ENCODE results near the gene ARID1B. TPM values are rescaled to one million over a fixed set of nuclear protein-coding genes. Genes with fewer than 3 reads are reported as not detected.

ARID1B gene
- total RNA-seq, 1 experiment from 2014 or later = 24.2 TPM

GRCh38 chr6:156883497-156884252 lies 106.5 kb downstream of the ARID1B start:
- ChIA-PET CTCF (no interaction called here), POLR2A (ENCODE audit: unreplicated experiment) (no interaction called here)
- no peak overlapping the region for H3K4me3 ChIP-seq (ENCODE audit: low read length)
- no peaks in the 10 kb centered on the region for H3K36me3 ChIP-seq (ENCODE audit: low read depth, low read length)
- no peaks in the 10 kb centered on the region for H3K9me3 ChIP-seq (ENCODE audit: low read length)
- H3K9me2 ChIP-seq (replicated peaks; ENCODE audit: low read length) = no peaks in the 10 kb centered on the region
- no peak overlapping the region for H3K4me2 ChIP-seq (ENCODE audit: low read length)
- intact Hi-C loops (cut with micrococcal nuclease) = no loop called here
- peaks cover 6% of the 10 kb centered on the region for H3K4me1 ChIP-seq (ENCODE audit: insufficient read depth, low read length)
- no peaks in the 10 kb centered on the region for H3F3A ChIP-seq (ENCODE audit: low read length, unreplicated experiment)
- H3K79me2 ChIP-seq (ENCODE audit: low read length) = peaks cover 76% of the 10 kb centered on the region
- no peak overlapping the region for H3K9ac ChIP-seq (ENCODE audit: low read length)
- H2AFZ ChIP-seq (ENCODE audit: low read length) = no peak overlapping the region
- DNase-seq (no peak), ATAC-seq (peak; percentile 42; the same call in 1 of the 2 replicates)
- H4K20me1 ChIP-seq (ENCODE audit: low read length) = no peaks in the 10 kb centered on the region
- no TSS peak for BruUV-seq (replicated peaks)
- H3K27ac ChIP-seq (ENCODE audit: low read length) = no peak overlapping the region
- no peaks in the 10 kb centered on the region for H3K27me3 ChIP-seq (ENCODE audit: low read length)
- TF ChIP-seq EZH2phosphoT487 (IDR thresholded peaks at IDR 0.05; ENCODE audit: borderline replicate concordance, low read length) = no peak
- TF ChIP-seq EZH2 (IDR thresholded peaks at IDR 0.05; ENCODE audit: low read length, unreplicated experiment) = no peak
- TF ChIP-seq CTCF (conservative IDR thresholded peaks at IDR 0.05; ENCODE audit: low read depth, low read length) = no peak

GRCh38 chr6:156884306-156884705 lies 107.1 kb downstream of the ARID1B start:
- no peaks in the 10 kb centered on the region for H4K20me1 ChIP-seq (ENCODE audit: low read length)

More at GRCh38 chr6:156884306-156884705, 107.1 kb downstream of the ARID1B start:
- Histone ChIP-seq H3F3A (ENCODE audit: low read length, unreplicated experiment) (no peaks in the 10 kb centered on the region), H3K27ac (ENCODE audit: low read length) (no peak overlapping the region), H2AFZ (ENCODE audit: low read length) (no peak overlapping the region), H3K36me3 (ENCODE audit: low read depth, low read length) (no peaks in the 10 kb centered on the region), H3K9me3 (ENCODE audit: low read length) (no peaks in the 10 kb centered on the region), H3K27me3 (ENCODE audit: low read length) (no peaks in the 10 kb centered on the region), H3K4me2 (ENCODE audit: low read length) (no peak overlapping the region), H3K79me2 (ENCODE audit: low read length) (peaks cover 70% of the 10 kb centered on the region), H3K9me2 (replicated peaks; ENCODE audit: low read length) (no peaks in the 10 kb centered on the region), H3K9ac (ENCODE audit: low read length) (no peak overlapping the region), H3K4me1 (ENCODE audit: insufficient read depth, low read length) (peaks cover 6% of the 10 kb centered on the region), H3K4me3 (ENCODE audit: low read length) (no peak overlapping the region)
- no TSS peak for BruUV-seq (replicated peaks)
- no peak for ATAC-seq
- CTCF ChIA-PET = interaction anchor here (0.7 kb wide), 1 partner anchor 31 kb away, joined by 10 read pairs; no protein-coding TSS in a partner anchor
- POLR2A ChIA-PET (ENCODE audit: unreplicated experiment) = no interaction called here
- no peak for DNase-seq
- intact Hi-C loops (cut with micrococcal nuclease) = no loop called here
- TF ChIP-seq EZH2phosphoT487 (IDR thresholded peaks at IDR 0.05; ENCODE audit: borderline replicate concordance, low read length) (no peak), EZH2 (IDR thresholded peaks at IDR 0.05; ENCODE audit: low read length, unreplicated experiment) (no peak), CTCF (conservative IDR thresholded peaks at IDR 0.05; ENCODE audit: low read depth, low read length) (no peak)
